Skin of body (tissue), 2 donors: ENCODE measurements around the gene DNAJB6. TPM values are rescaled to one million over a fixed set of nuclear protein-coding genes. Genes with fewer than 3 reads are reported as not detected.

Source experiments
- DNase-seq: peaks from one replicate; lab custom pipeline; 2025; lab: John Stamatoyannopoulos, UW
- total RNA-seq: library from RNA; depleted of rRNA; stranded (reverse); fragments of >200 nt; gene quantifications from one replicate; pipeline ENCODE4 v1.2.3, GENCODE V29; 2014

Gene DNAJB6
- total RNA-seq, 1 donor from 2014 or later: 97.8 TPM

- DNase-seq: no peak
Observed at GRCh38 chr7:157395206-157395605, 58.4 kb downstream of the DNAJB6 start.

- no peak for DNase-seq
Observed at GRCh38 chr7:157396316-157397035, 59.7 kb downstream of the DNAJB6 start.

GRCh38 chr7:157397036-157397720 lies 60.4 kb downstream of the DNAJB6 start:
- no peak for DNase-seq

DNA sequence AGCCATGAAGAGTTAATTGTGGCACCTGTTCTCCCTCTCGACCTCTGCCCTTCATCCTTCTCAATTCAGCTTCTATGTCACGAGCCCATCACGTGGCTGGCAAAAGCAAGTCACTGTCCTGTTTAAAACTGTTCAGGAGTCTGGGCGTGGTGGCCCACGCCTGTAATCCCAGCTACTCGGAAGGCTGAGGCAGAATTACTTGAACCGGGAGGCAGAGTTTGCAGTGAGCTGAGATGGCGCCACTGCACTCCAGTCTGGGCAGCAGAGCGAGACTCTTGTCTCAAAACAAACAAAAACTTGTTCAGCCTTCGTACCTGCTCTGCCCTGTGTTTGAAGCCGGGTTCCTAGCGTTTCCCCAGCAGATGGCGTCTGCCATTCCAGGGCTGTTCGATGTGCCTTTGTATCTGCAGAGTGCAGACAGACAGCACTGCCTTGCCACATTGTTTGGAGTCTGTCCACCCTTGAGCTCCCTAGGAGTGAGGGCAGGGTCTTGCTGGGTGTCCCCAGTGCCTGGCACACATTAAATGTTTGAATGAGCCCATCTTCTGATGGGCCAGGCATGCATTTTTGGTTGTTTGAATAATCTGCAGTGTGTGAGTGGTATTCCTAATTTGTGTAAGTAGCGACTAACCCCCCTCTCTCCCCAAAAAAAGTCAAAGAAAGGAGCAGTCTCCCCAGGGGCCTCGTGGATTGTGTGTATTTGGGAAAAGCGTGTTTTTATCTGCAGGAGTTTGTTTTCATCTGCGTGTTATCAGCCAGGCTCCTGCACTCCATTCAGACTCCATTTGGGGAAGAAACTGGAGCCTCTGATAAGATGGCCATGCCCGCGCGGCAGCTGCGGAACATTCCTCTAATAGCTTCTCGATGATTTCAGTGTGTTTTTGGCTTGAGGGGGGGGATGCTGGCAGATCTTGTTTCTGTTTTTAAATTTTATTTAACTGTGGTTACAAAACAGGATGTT lies 61.2 kb downstream of the DNAJB6 start:
- peak; percentile 45 for DNase-seq

DNA sequence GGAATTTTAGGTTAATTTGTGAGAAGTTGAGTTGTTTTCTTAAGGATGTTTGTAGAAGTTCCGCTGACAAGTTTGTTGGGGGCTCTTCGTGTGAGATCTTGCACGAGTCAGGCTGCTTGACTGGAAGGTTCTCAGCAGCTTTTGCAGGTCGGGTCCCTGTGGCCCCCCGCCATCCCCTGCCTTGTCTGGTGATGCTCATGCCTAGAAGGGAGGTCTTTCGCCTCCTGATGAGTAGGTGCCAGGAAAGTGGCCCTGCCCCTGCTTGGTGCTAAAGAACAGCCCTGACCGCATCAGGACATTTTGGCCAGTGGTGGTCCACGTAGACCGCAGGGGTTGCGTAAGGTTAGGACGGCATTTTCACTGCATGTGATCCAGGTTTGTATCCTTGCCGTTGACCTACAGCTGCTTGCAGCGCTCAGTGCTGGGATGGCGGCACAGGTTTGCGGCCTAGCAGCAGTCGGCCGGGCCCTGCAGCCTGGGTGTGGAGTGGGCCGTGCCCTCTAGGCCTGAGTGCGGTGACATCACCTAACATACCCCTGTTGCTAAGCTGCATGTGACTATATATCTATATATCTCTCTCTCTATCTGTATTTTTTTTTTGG lies 62.4 kb downstream of the DNAJB6 start:
- DNase-seq: no peak

DNA sequence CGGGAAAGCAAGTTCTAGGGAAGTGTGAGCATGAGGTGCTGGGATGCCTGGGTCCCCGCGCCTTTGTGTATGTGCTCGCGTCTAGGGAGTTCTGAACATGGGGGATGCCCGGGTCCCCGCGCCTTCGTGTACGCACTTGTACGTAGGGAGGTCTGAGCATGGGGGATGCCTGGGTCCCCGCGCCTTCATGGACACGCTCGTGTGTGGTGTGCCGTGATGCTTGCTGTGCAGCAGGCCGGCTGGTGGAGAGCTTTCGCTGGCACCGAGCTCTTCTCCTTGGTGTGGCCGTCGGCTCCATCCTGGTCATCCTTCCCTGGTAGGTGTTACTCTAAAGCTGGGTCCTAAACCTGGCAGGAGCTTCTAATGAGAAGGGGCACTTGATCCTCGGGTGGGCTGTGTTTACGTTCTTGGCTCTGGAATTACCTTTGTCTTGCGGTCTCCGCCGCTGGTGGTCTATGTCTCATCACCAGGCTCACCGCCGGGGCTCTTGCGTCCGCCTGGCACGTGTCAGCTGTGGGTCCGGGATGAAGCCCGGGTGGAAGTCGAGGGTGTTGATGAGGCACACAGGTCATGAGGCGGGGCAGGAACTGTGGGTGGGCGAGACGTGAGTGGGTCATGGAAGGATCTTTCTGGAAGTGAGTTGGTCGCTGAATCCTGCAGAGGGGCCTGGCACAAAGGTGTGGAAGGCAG lies 63.5 kb downstream of the DNAJB6 start:
- no peak for DNase-seq

GRCh38 chr7:157401567-157402387 lies 65.0 kb downstream of the DNAJB6 start:
- no peak for DNase-seq

DNA sequence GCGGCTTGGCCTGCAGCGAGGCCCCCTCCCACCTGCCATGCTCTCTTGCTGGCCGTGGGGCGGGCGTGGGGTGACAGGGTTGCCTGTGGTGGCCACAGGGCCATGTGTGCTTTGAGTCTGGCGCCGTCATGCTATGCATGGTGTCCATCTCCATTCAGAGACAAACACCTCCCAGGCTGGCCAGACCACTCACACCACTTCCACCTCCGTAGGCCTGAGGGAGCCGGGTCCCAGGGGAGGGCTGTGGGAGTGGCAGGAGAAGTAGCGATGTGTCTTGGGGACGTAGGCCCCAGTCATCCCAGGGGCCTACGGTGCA lies 65.5 kb downstream of the DNAJB6 start:
- no peak for DNase-seq

DNA sequence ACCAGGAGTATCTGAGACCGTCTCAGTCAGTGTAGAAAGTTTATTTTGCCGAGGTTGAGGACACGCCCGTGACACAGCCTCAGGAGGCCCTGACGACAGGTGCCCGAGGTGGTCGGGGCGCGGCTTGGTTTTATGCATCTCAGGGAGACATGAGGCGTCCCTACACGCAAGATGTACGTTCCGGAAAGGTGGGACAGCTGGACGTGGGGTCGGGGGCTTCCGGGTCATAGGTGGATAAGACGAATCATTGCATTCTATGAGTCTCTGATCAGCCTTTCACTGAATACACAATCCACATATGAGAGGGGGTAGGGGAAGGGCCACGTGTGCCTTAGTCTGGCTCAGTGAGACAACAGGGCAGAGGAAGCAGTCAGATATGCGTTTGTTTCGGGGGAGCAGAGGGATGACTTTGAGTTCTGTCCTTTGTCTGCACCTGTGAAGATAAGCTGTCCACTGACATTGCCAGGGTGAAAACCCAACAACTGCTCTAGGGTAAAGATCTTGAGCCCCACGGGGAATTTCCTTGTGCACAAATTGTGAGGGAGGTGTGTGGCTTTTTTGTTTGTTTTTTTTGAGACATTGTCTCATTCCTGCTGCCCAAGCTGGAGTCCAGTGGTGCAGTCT lies 66.2 kb downstream of the DNAJB6 start:
- DNase-seq: no peak

GRCh38 chr7:157403646-157404401 lies 67.0 kb downstream of the DNAJB6 start:
- no peak for DNase-seq

GRCh38 chr7:157404845-157405481 lies 68.2 kb downstream of the DNAJB6 start:
- no peak for DNase-seq

- DNase-seq: no peak
Observed at GRCh38 chr7:157405501-157405900, 68.7 kb downstream of the DNAJB6 start.

DNA sequence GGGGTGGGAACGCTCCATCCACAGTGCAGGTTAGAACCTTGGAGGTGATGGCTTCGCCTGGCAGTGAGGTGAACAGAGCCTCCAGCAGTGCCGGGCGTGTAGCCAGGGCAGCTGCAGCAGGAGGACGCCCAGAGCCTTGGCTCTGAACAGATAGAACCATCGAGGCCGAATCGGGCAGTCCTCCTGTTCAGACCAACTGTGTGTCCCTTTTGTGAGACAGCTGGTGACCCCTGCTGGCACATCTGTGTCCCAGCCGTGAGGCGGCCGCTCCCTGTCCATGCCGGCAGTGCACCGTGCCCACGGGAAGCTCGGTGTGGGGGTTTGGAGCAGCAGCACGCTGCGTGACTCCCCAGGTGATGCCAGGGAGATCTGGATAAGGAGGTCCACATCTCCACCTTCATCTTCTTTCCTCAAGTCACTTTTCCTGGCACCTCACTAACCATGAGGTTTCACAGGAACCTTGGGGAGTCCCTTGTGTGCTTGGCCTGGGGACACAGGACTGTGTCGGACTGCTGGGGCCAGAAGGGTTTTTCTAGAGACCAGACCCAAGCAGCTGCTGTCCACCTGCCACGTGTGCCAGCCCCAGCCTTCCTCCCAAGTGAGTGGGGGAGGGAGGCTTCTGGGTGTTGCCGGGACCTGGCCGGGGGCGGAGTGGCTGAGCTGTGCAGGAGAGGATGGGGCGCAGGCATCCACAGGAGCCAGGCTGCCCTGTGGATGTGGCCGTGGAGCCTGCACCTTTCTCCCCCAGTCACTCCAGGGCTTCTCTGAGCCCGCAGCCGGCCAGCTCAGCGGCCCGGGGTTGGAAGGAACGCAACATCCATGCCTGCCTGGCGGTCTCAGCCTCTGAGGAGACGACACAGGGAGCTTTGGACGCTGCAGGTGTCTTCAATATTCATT lies 69.4 kb downstream of the DNAJB6 start:
- no peak for DNase-seq

DNA sequence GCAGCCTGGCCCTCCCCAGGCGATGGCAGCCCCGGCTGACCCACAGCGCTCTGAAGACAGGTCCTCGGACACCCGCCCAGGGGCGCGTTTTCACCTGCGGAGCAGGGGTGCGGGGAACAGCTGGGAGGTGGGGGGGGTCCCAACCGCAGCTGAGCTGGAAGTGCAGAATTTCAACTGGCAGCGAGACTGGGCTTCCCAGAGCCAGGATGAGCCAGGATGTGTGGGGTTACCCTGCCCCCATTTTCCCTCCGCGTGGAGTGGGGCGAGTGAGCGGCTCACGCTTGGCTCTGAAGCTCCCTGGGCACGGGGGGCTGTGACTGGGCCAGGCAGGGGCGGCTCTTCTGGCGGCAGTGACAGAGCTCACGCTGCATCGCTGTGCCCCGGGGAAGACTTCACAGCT lies 70.2 kb downstream of the DNAJB6 start:
- no peak for DNase-seq

GRCh38 chr7:157407512-157408257 lies 70.9 kb downstream of the DNAJB6 start:
- no peak for DNase-seq

GRCh38 chr7:157408258-157409101 lies 71.7 kb downstream of the DNAJB6 start:
- DNase-seq: no peak
